Uterine smooth muscle cell (primary cell): ENCODE results near the gene FLII. TPM values are rescaled to one million over a fixed set of nuclear protein-coding genes. Genes with fewer than 3 reads are reported as not detected.

Experiments
- total RNA-seq: library from RNA; depleted of rRNA; stranded (reverse); fragments of >200 nt; gene quantifications from 2 replicates; pipeline ENCODE4 v1.2.3, GENCODE V29; 2014

The FLII gene
- total RNA-seq: 445 and 453 TPM in 2 replicates

DNA sequence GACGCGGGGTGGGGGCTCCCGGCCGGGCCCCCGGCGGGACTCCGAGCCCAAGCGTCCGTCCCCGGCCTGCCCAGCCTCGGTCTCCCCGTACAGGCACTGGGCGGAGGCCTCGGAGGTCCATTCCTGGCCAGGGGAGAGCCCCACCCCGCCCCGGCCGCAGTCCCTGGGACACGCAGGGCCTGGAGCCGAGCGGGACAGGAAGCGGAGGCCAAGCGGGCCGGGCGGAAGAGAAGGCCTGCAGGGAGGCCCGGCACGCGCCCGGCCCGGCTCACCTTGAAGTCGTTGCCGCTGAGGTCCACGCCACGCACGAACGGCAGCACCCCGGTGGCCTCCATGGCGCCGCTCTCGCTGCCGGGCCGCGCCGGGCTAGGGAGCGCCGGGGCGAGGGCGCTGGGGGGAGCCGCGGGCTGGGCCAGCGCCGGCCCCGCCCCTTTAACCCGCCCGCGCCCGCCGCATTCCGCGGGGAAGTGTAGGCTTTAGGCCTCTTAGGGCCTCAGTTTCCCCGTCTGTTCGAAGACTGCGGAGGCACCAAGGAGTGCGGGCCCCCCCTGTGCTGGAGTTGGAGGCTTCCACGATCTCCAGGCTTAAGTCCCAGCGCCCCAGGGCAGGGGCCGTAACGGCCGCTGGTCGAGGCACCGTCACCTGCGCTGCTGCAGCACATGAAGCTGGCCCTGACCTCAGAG is at the start of gene FLII:
FLII (minus strand) TSS at position 383 of the 683 bp plus-strand sequence; CDS start at position 335, 48 bp downstream.

DNA sequence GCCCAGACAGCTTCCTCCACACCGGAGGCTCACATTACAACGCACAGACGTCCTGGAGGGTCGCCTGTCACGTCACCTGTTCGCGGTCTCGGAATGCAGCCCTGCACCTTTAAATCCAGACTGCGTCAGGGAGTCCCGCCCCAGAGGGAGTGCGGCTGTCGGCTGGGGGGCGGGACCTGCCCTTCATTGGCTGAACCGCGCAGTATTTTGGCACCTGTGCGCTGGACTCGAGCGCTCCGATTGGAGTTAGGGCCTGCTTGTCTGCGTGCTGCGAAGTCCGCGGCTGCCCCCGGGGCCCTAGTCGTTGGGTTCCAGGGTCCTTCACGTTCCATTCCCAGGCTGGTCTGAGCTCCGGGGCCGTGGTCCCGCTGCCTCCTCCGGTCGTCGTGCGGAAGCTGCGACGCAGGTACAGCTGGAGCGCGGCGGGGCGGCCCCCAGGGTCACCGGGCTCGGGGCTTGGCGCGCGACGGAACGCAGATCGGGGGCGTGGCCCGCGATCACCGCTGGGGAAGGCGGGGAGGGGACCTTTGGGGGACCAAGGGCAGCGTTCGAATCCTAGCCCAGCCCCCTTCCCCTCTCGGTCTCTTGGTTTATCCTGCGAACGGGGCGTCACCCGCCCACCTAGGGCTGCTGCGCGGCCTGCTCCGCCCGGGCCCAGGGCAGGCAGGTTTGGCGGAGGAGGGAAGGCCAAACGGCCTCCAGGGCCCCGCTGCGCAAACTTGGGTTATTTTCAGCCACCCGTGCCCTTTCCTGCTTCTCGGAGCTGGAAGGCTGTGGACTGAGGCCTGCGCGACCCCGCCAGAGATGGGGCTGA is 2.0 kb upstream of the FLII start, which contains the start of gene MIEF2:
MIEF2 (plus strand) TSS at position 331 of the 814 bp plus-strand sequence. CDS start 2,059 bp downstream, outside the sequence.

DNA sequence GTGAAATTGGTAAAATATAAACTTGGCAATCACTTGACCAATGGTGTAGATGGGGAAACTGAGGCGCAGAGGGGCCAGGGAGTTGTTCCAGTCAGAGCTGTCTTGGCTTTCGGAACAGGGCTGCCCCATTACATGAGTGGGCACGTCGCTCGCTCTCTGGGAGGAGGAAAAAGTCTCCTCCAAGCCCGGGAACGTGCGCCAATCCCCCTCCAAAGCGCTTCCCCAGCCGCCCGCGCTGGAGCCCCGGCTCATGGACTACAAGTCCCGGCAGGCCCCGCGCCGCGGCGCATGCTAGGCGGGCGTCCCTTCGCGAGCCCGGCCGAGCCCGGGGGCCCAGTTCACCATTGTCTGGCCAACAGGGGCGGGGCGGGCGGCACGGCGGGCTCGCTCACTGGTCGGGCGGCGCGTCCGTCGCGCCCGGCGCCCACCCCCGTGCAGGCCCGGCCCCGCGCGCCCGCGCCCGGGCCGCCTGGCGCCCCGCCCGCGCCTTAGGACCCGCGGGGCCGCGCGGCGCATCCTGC is 33.4 kb downstream of the FLII start, which contains the start of gene LLGL1:
LLGL1 (plus strand) TSS at position 515 of the 521 bp plus-strand sequence. CDS start 48 bp downstream, outside the sequence.

Other genes starting within 250 kb of the FLII start
- 13.6 and 18.1 TPM in 2 replicates for gene ATPAF2, start 219.6 kb downstream of the FLII start, total RNA-seq
- 5.1 and 9.0 TPM in 2 replicates for gene GID4, start 219.3 kb downstream of the FLII start, total RNA-seq
- gene DRG2, start 170.8 kb downstream of the FLII start, total RNA-seq: 32.7 and 39.7 TPM in 2 replicates
- 0.33 and 0.50 TPM in 2 replicates for gene MYO15A, start 150.0 kb downstream of the FLII start, total RNA-seq
- gene ALKBH5, start 74.9 kb downstream of the FLII start, total RNA-seq: 138 and 151 TPM in 2 replicates
- gene LLGL1, start 33.1 kb downstream of the FLII start, total RNA-seq: 40.5 and 47.7 TPM in 2 replicates
- 22.4 and 27.1 TPM in 2 replicates for gene MIEF2, start 1.9 kb upstream of the FLII start, total RNA-seq
- 29.2 and 38.8 TPM in 2 replicates for gene TOP3A, start 56.3 kb upstream of the FLII start, total RNA-seq
- gene SMCR8, start 56.6 kb upstream of the FLII start, total RNA-seq: 18.6 and 21.2 TPM in 2 replicates
- 18.9 and 27.0 TPM in 2 replicates for gene SHMT1, start 104.8 kb upstream of the FLII start, total RNA-seq
- not detected in 2 replicates for gene EVPLL, start 119.0 kb upstream of the FLII start, total RNA-seq
- not detected in 2 replicates for gene LGALS9C, start 218.1 kb upstream of the FLII start, total RNA-seq